Measurements from ENCODE around the gene DLGAP1. TPM values are rescaled to one million over a fixed set of nuclear protein-coding genes. Genes with fewer than 3 reads are reported as not detected.

DLGAP1 gene
- total RNA-seq, 6 experiments from 2014 or later = 0.19 to 1.3 (median 0.62) TPM

GRCh38 chr18:3594760-3595368, 860.2 kb downstream of the DLGAP1 start:
- Mint-ChIP-seq H3K36me3 (ENCODE audit: low read depth) (no peaks in the 10 kb centered on the region), H3K27ac (peak overlapping the region; percentile 99), H3K27me3 (ENCODE audit: insufficient read depth) (no peaks in the 10 kb centered on the region), H3K9me3 (no peaks in the 10 kb centered on the region), H3K4me3 (peak overlapping the region; percentile 95), H3K4me1 (ENCODE audit: low read depth) (peaks cover 59% of the 10 kb centered on the region)
- no peak for DNase-seq
- no peak for TF ChIP-seq CTCF (IDR thresholded peaks at IDR 0.05)

GRCh38 chr18:3593904-3594759, 861.0 kb downstream of the DLGAP1 start:
- Mint-ChIP-seq H3K4me3 (peak overlapping the region; percentile 95), H3K27me3 (ENCODE audit: insufficient read depth) (no peaks in the 10 kb centered on the region), H3K4me1 (ENCODE audit: low read depth) (peaks cover 59% of the 10 kb centered on the region), H3K9me3 (no peaks in the 10 kb centered on the region), H3K36me3 (ENCODE audit: low read depth) (no peaks in the 10 kb centered on the region), H3K27ac (peak overlapping the region; percentile 99)
- peak; percentile 92 for TF ChIP-seq CTCF (IDR thresholded peaks at IDR 0.05)
- DNase-seq = peak; percentile 93

GRCh38 chr18:3593381-3593903, 861.7 kb downstream of the DLGAP1 start:
- no peaks in the 10 kb centered on the region for H3K27me3 Mint-ChIP-seq (ENCODE audit: insufficient read depth)
- no peaks in the 10 kb centered on the region for H3K9me3 Mint-ChIP-seq
- H3K36me3 Mint-ChIP-seq (ENCODE audit: low read depth) = no peaks in the 10 kb centered on the region
- 0 out of 2 replicates have a peak, but pooled peaks have one; percentile 11 for TF ChIP-seq CTCF (IDR thresholded peaks at IDR 0.05)
- H3K4me3 Mint-ChIP-seq = peak overlapping the region; percentile 95
- peak; percentile 73 for DNase-seq
- H3K4me1 Mint-ChIP-seq (ENCODE audit: low read depth) = peaks cover 59% of the 10 kb centered on the region
- peak overlapping the region; percentile 99 for H3K27ac Mint-ChIP-seq

- no peak for DNase-seq
- H3K4me1 Mint-ChIP-seq (ENCODE audit: low read depth) = peaks cover 59% of the 10 kb centered on the region
- no peaks in the 10 kb centered on the region for H3K36me3 Mint-ChIP-seq (ENCODE audit: low read depth)
- no peak for TF ChIP-seq CTCF (IDR thresholded peaks at IDR 0.05)
- H3K9me3 Mint-ChIP-seq = no peaks in the 10 kb centered on the region
- no peaks in the 10 kb centered on the region for H3K27me3 Mint-ChIP-seq (ENCODE audit: insufficient read depth)
- peak overlapping the region; percentile 95 for H3K4me3 Mint-ChIP-seq
- H3K27ac Mint-ChIP-seq = peak overlapping the region; percentile 99
Observed at GRCh38 chr18:3592864-3593263, 862.2 kb downstream of the DLGAP1 start.

GRCh38 chr18:3590096-3590630, 864.9 kb downstream of the DLGAP1 start:
- Mint-ChIP-seq H3K27me3 (ENCODE audit: insufficient read depth) (peaks cover 4% of the 10 kb centered on the region; the same call in 1 of the 2 replicates), H3K27ac (no peak overlapping the region), H3K36me3 (ENCODE audit: low read depth) (no peaks in the 10 kb centered on the region), H3K9me3 (no peaks in the 10 kb centered on the region), H3K4me1 (ENCODE audit: low read depth) (peaks cover 46% of the 10 kb centered on the region), H3K4me3 (no peak overlapping the region)
- TF ChIP-seq CTCF (IDR thresholded peaks at IDR 0.05) = no peak
- no peak for DNase-seq

All from HFFc6 (cell line).